Effector memory CD8-positive, alpha-beta T cell (primary cell): ENCODE data around the gene SLC4A4.

ENCODE experiments used
- ATAC-seq: fragments of 150-1000 bp; cut with Tn5 transposase; replicated peaks from 2 replicates; pipeline ENCODE4 v1.10.0; 2021; ENCODE audit warnings: mild to moderate bottlenecking, moderate library complexity
- DNase-seq, 3 experiments: peaks; one replicate each; pipeline ENCODE4 v3.0.0; 2021
- H3K27ac Mint-ChIP-seq, 2 donors: one replicate each; pipeline ENCODE4 v1.8.0; 2022; ENCODE audit warnings: mild to moderate bottlenecking in 2 of 2, mixed read lengths in 2 of 2, moderate library complexity in 2 of 2
- H3K27me3 Mint-ChIP-seq, 2 donors: one replicate each; pipeline ENCODE4 v1.8.0; 2022; ENCODE audit warnings: mixed read lengths in 2 of 2
- H3K36me3 Mint-ChIP-seq: one replicate; pipeline ENCODE4 v1.8.0; 2022; ENCODE audit warnings: mild to moderate bottlenecking, moderate library complexity, mixed read lengths; ENCODE audit not compliant: insufficient read depth
- H3K4me1 Mint-ChIP-seq, 2 donors: one replicate each; pipeline ENCODE4 v1.8.0; 2022; ENCODE audit warnings: low read depth in 2 of 2, mixed read lengths in 2 of 2
- H3K4me3 Mint-ChIP-seq, 2 donors: one replicate each; pipeline ENCODE4 v1.8.0; 2022; ENCODE audit warnings: mild to moderate bottlenecking in 2 of 2, mixed read lengths in 2 of 2, moderate library complexity in 2 of 2
- H3K9me3 Mint-ChIP-seq, 2 donors: one replicate each; pipeline ENCODE4 v1.8.0; 2022; ENCODE audit warnings: mixed read lengths in 2 of 2

The SLC4A4 gene

GRCh38 chr4:71595576-71596108 is 256.8 kb downstream of the SLC4A4 start:
- Mint-ChIP-seq H3K36me3 (no peaks in the 10 kb centered on the region), H3K9me3 (no peaks in the 10 kb centered on the region), H3K4me1 (no peaks in the 10 kb centered on the region), H3K27me3 (peaks cover 10 to 15% of the 10 kb centered on the region in 2 donors), H3K4me3 (no peak overlapping the region), H3K27ac (no peak overlapping the region)
- ATAC-seq (no peak), DNase-seq (no peak)

- Mint-ChIP-seq H3K4me1 (no peaks in the 10 kb centered on the region), H3K36me3 (peaks cover 3% of the 10 kb centered on the region), H3K9me3 (no peaks in the 10 kb centered on the region), H3K27ac (no peak overlapping the region), H3K4me3 (no peak overlapping the region), H3K27me3 (peaks cover 7 to 10% of the 10 kb centered on the region in 2 donors)
- DNase-seq: no peak
- ATAC-seq: no peak
These were observed 260.8 kb downstream of the SLC4A4 start for GRCh38 chr4:71599578-71599977.

GRCh38 chr4:71602289-71602900 is 263.6 kb downstream of the SLC4A4 start:
- no peak for ATAC-seq
- Mint-ChIP-seq H3K4me3 (no peak overlapping the region), H3K36me3 (peaks cover 3% of the 10 kb centered on the region), H3K27me3 (peaks cover 15% of the 10 kb centered on the region in 2 donors), H3K4me1 (no peaks in the 10 kb centered on the region), H3K27ac (no peak overlapping the region), H3K9me3 (peaks cover 1 to 4% of the 10 kb centered on the region in 2 donors)
- DNase-seq: no peak

GRCh38 chr4:71604785-71605184 is 266.0 kb downstream of the SLC4A4 start:
- Mint-ChIP-seq H3K9me3 (peaks cover 4 to 9% of the 10 kb centered on the region in 2 donors), H3K4me3 (no peak overlapping the region), H3K4me1 (no peaks in the 10 kb centered on the region), H3K27me3 (peaks cover 11 to 18% of the 10 kb centered on the region in 2 donors), H3K36me3 (peaks cover 3% of the 10 kb centered on the region), H3K27ac (no peak overlapping the region)
- ATAC-seq (no peak), DNase-seq (no peak)

GRCh38 chr4:71607109-71607508 is 268.3 kb downstream of the SLC4A4 start:
- Mint-ChIP-seq H3K27ac (no peak overlapping the region), H3K9me3 (peaks cover 4 to 9% of the 10 kb centered on the region in 2 donors), H3K4me3 (no peak overlapping the region), H3K4me1 (no peaks in the 10 kb centered on the region), H3K36me3 (peaks cover 3% of the 10 kb centered on the region), H3K27me3 (peaks cover 11 to 22% of the 10 kb centered on the region in 2 donors)
- no peak for ATAC-seq
- no peak for DNase-seq

GRCh38 chr4:71607780-71608677 is 269.2 kb downstream of the SLC4A4 start:
- H3K9me3 Mint-ChIP-seq: peaks cover 4 to 9% of the 10 kb centered on the region in 2 donors
- H3K4me3 Mint-ChIP-seq: no peak overlapping the region
- H3K4me1 Mint-ChIP-seq: no peaks in the 10 kb centered on the region
- ATAC-seq (no peak), DNase-seq (no peak)
- H3K36me3 Mint-ChIP-seq: no peaks in the 10 kb centered on the region
- H3K27ac Mint-ChIP-seq: no peak overlapping the region
- H3K27me3 Mint-ChIP-seq: peaks cover 11 to 22% of the 10 kb centered on the region in 2 donors

- ATAC-seq (no peak), DNase-seq (no peak)
- Mint-ChIP-seq H3K36me3 (no peaks in the 10 kb centered on the region), H3K27me3 (peaks cover 11 to 22% of the 10 kb centered on the region in 2 donors), H3K4me3 (no peak overlapping the region), H3K4me1 (no peaks in the 10 kb centered on the region), H3K9me3 (peaks cover 4 to 9% of the 10 kb centered on the region in 2 donors), H3K27ac (no peak overlapping the region)
These were observed 269.9 kb downstream of the SLC4A4 start for GRCh38 chr4:71608678-71609071.

- Mint-ChIP-seq H3K9me3 (peaks cover 4 to 9% of the 10 kb centered on the region in 2 donors), H3K27me3 (peaks cover 11 to 22% of the 10 kb centered on the region in 2 donors), H3K4me1 (no peaks in the 10 kb centered on the region), H3K36me3 (no peaks in the 10 kb centered on the region), H3K4me3 (no peak overlapping the region), H3K27ac (no peak overlapping the region)
- no peak for ATAC-seq
- no peak for DNase-seq
These were observed 270.3 kb downstream of the SLC4A4 start for GRCh38 chr4:71609167-71609566.

- Mint-ChIP-seq H3K9me3 (peaks cover 4 to 9% of the 10 kb centered on the region in 2 donors), H3K36me3 (no peaks in the 10 kb centered on the region), H3K27ac (no peak overlapping the region), H3K4me3 (no peak overlapping the region), H3K4me1 (no peaks in the 10 kb centered on the region), H3K27me3 (peaks cover 11 to 22% of the 10 kb centered on the region in 2 donors)
- ATAC-seq (no peak), DNase-seq (no peak)
These were observed 270.8 kb downstream of the SLC4A4 start for GRCh38 chr4:71609651-71610050.

- Mint-ChIP-seq H3K27me3 (peaks cover 4 to 6% of the 10 kb centered on the region in 2 donors), H3K9me3 (peaks cover 5 to 8% of the 10 kb centered on the region in 2 donors), H3K27ac (no peak overlapping the region), H3K36me3 (no peaks in the 10 kb centered on the region), H3K4me3 (no peak overlapping the region), H3K4me1 (no peaks in the 10 kb centered on the region)
- no peak for ATAC-seq
- no peak for DNase-seq
These were observed 275.8 kb downstream of the SLC4A4 start for GRCh38 chr4:71614621-71615020.

- Mint-ChIP-seq H3K4me3 (no peak overlapping the region), H3K36me3 (no peaks in the 10 kb centered on the region), H3K9me3 (peaks cover 7 to 18% of the 10 kb centered on the region in 2 donors), H3K4me1 (no peaks in the 10 kb centered on the region), H3K27ac (no peak overlapping the region), H3K27me3 (peaks cover 0 to 6% of the 10 kb centered on the region in 2 donors)
- no peak for DNase-seq
- ATAC-seq: no peak
These were observed 277.5 kb downstream of the SLC4A4 start for GRCh38 chr4:71616168-71616811.
